Stimulated activated CD4-positive, alpha-beta T cell treated with anti-CD3 and anti-CD28 coated beads, Interleukin-1b, Interleukin-23, amount 100 ng/mL, for 4 hours (primary cell): ENCODE measurements around the gene EFCAB6.

Experiments used
- DNase-seq, 2 donors: peaks; one replicate each; pipeline ENCODE4 v3.0.0-alpha.2; 2020; ENCODE audit warnings: low read depth in 2 of 2

Gene EFCAB6

GRCh38 chr22:43550024-43550620 is 262.0 kb downstream of the EFCAB6 start:
- no peak for DNase-seq

- DNase-seq = no peak
Observed at GRCh38 chr22:43546186-43546585, 265.9 kb downstream of the EFCAB6 start.

- no peak for DNase-seq
Observed at GRCh38 chr22:43544289-43544673, 267.8 kb downstream of the EFCAB6 start.

- no peak for DNase-seq
Observed at GRCh38 chr22:43543522-43544288, 268.4 kb downstream of the EFCAB6 start.

- no peak for DNase-seq
Observed at GRCh38 chr22:43542681-43543521, 269.2 kb downstream of the EFCAB6 start.

GRCh38 chr22:43541462-43542407 is 270.4 kb downstream of the EFCAB6 start:
- DNase-seq = no peak

- no peak for DNase-seq
Observed at GRCh38 chr22:43541022-43541421, 271.1 kb downstream of the EFCAB6 start.

- no peak for DNase-seq
Observed at GRCh38 chr22:43540529-43540923, 271.6 kb downstream of the EFCAB6 start.

GRCh38 chr22:43539572-43540528 is 272.3 kb downstream of the EFCAB6 start:
- DNase-seq = no peak

- DNase-seq = no peak
Observed at GRCh38 chr22:43537019-43537585, 275.0 kb downstream of the EFCAB6 start.

GRCh38 chr22:43535741-43536140 is 276.4 kb downstream of the EFCAB6 start:
- no peak for DNase-seq

- DNase-seq = no peak
Observed at GRCh38 chr22:43535336-43535735, 276.8 kb downstream of the EFCAB6 start.

- no peak for DNase-seq
Observed at GRCh38 chr22:43534916-43535315, 277.2 kb downstream of the EFCAB6 start.

GRCh38 chr22:43533656-43534428 is 278.3 kb downstream of the EFCAB6 start:
- no peak for DNase-seq

- no peak for DNase-seq
Observed at GRCh38 chr22:43533156-43533530, 279.0 kb downstream of the EFCAB6 start.

- DNase-seq = no peak
Observed at GRCh38 chr22:43532301-43533155, 279.6 kb downstream of the EFCAB6 start.

- no peak for DNase-seq
Observed at GRCh38 chr22:43531651-43532050, 280.5 kb downstream of the EFCAB6 start.
